ENCODE data around the gene USP46. TPM values are rescaled to one million over a fixed set of nuclear protein-coding genes. Genes with fewer than 3 reads are reported as not detected.

Gene USP46
- total and polyA plus RNA-seq, 12 donors: 1.9 to 37.5 (median 19.2) TPM

- Histone ChIP-seq H3K36me3 (replicated peaks in 1 of 2) (no peaks in the 10 kb centered on the region), H3K27ac (no peak overlapping the region), H3K27me3 (no peaks in the 10 kb centered on the region), H3K9me3 (replicated peaks in 1 of 3) (no peaks in the 10 kb centered on the region), H3K4me1 (replicated peaks in 1 of 2) (peaks cover 0 to 6% of the 10 kb centered on the region in 2 donors), H3K4me3 (no peak overlapping the region)
- DNase-seq: no peak
- intact Hi-C loops (cut with DNase I): loop anchor here in 1 of 2 donors (10.0 kb wide), 1 partner anchor 429 kb away; no protein-coding TSS in a partner anchor
- TF ChIP-seq CTCF (IDR thresholded peaks at IDR 0.05): no peak
- no peak for TF ChIP-seq POLR2A (IDR thresholded peaks at IDR 0.05)
- WGBS, 4 donors: 67 to 76% (median 74%) methylated on average over 7 of the region's 7 CpGs
Measured at GRCh38 chr4:52555356-52555716, 103.8 kb downstream of the USP46 start.

- peaks cover 0 to 6% of the 10 kb centered on the region in 2 donors for H3K4me1 ChIP-seq (replicated peaks in 1 of 2)
- no peaks in the 10 kb centered on the region for H3K9me3 ChIP-seq (replicated peaks in 1 of 3)
- no peak overlapping the region for H3K27ac ChIP-seq
- DNase-seq: no peak
- no peaks in the 10 kb centered on the region for H3K36me3 ChIP-seq (replicated peaks in 1 of 2)
- WGBS, 4 donors: 60 to 62% (median 62%) methylated on average over 5 of the region's 5 CpGs
- intact Hi-C loops (cut with DNase I): loop anchor here in 1 of 2 donors (10.0 kb wide), 1 partner anchor 430 kb away; no protein-coding TSS in a partner anchor
- TF ChIP-seq POLR2A (IDR thresholded peaks at IDR 0.05) (no peak), CTCF (IDR thresholded peaks at IDR 0.05) (no peak)
- H3K27me3 ChIP-seq: no peaks in the 10 kb centered on the region
- H3K4me3 ChIP-seq: no peak overlapping the region
Measured at GRCh38 chr4:52554612-52555355, 104.3 kb downstream of the USP46 start.

GRCh38 chr4:52552778-52553177, 106.3 kb downstream of the USP46 start:
- no peaks in the 10 kb centered on the region for H3K9me3 ChIP-seq (replicated peaks in 1 of 3)
- DNase-seq: no peak
- WGBS, 4 donors: 67 to 72% (median 68%) methylated on average over 2 to 5 of the region's 5 CpGs
- TF ChIP-seq POLR2A (IDR thresholded peaks at IDR 0.05) (no peak), CTCF (IDR thresholded peaks at IDR 0.05) (no peak)
- no peaks in the 10 kb centered on the region for H3K36me3 ChIP-seq (replicated peaks in 1 of 2)
- intact Hi-C loops (cut with DNase I): loop anchor here in 1 of 2 donors (10.0 kb wide), 1 partner anchor 432 kb away; no protein-coding TSS in a partner anchor
- H3K27ac ChIP-seq: no peak overlapping the region
- peaks cover 0 to 6% of the 10 kb centered on the region in 2 donors for H3K4me1 ChIP-seq (replicated peaks in 1 of 2)
- no peak overlapping the region for H3K4me3 ChIP-seq
- no peaks in the 10 kb centered on the region for H3K27me3 ChIP-seq

GRCh38 chr4:52551487-52551886, 107.6 kb downstream of the USP46 start:
- TF ChIP-seq POLR2A (IDR thresholded peaks at IDR 0.05): no peak
- TF ChIP-seq CTCF (IDR thresholded peaks at IDR 0.05): no peak
- WGBS, 4 donors: 35 to 40% (median 38%) methylated on average over 1 of the region's 1 CpG; no CpG with 5 or more reads in 1 of the 4 donors
- Histone ChIP-seq H3K36me3 (replicated peaks in 1 of 2) (no peaks in the 10 kb centered on the region), H3K27me3 (no peaks in the 10 kb centered on the region), H3K27ac (no peak overlapping the region), H3K4me1 (replicated peaks in 1 of 2) (peaks cover 0 to 6% of the 10 kb centered on the region in 2 donors), H3K9me3 (replicated peaks in 1 of 3) (no peaks in the 10 kb centered on the region), H3K4me3 (no peak overlapping the region)
- DNase-seq: peak; percentile 21 to 73 (median 51)
- intact Hi-C loops (cut with DNase I): loop anchor here in 1 of 2 donors (10.0 kb wide), 1 partner anchor 433 kb away; no protein-coding TSS in a partner anchor

Data from adrenal gland (tissue), 12 donors.